Body of pancreas (tissue), 4 donors: ENCODE data around the gene PARK7.

ENCODE experiments used
- CTCF ChIP-seq, 7 experiments: fragments of 450-650 bp in 4 of 7; fragments of 200-600 bp in 3 of 7; sonication (generic) in 3 of 7; IDR thresholded peaks; one replicate each; pipeline ENCODE4 v1.5.1; 2016 to 2019; ENCODE audit warnings: antibody characterized with exemption in 7 of 7
- POLR2A ChIP-seq, 3 donors: fragments of 450-650 bp; IDR thresholded peaks; one replicate each; pipeline ENCODE4 v1.6.1; 2016; ENCODE audit warnings: antibody characterized with exemption in 3 of 3, mild to moderate bottlenecking in 2 of 3

GRCh38 chr1:8025671-8026144 lies 64.2 kb downstream of the PARK7 start:
- TF ChIP-seq CTCF (IDR thresholded peaks at IDR 0.05) (no peak), POLR2A (IDR thresholded peaks at IDR 0.05) (no peak)
